ENCODE results near the gene MYL7. TPM values are rescaled to one million over a fixed set of nuclear protein-coding genes. Genes with fewer than 3 reads are reported as not detected.

MYL7 gene
- total and polyA plus RNA-seq, 2 donors (not counting 3 experiments of a cell fraction or from before 2014, with no cell fraction given) = not detected

- DNase-seq (ENCODE audit: low read depth, low spot score) (no peak), FAIRE-seq (no peak)
- no peak overlapping the region for H3K4me2 ChIP-seq (ENCODE audit: insufficient read depth, low read length)
- no peak overlapping the region for H2AFZ ChIP-seq (ENCODE audit: low read depth, low read length)
- no peaks in the 10 kb centered on the region for H3K9me3 ChIP-seq (replicated peaks; ENCODE audit: control insufficient read depth, insufficient read depth, low read length)
- no peaks in the 10 kb centered on the region for H4K20me1 ChIP-seq (replicated peaks; ENCODE audit: control insufficient read depth, extremely low read depth, insufficient read depth, low read length)
- no peak overlapping the region for H3K9ac ChIP-seq (replicated peaks; ENCODE audit: extremely low read depth, insufficient read depth, low read length)
- ChIA-PET CTCF (interaction anchor here (0.8 to 1.5 kb wide), 6 partner anchors 9 to 131 kb away, joined by 3 to 6 read pairs (median 4); no protein-coding TSS in a partner anchor), POLR2A (no interaction called here)
- no TSS peak for BruUV-seq (replicated peaks)
- no peaks in the 10 kb centered on the region for H3K4me1 ChIP-seq (ENCODE audit: control insufficient read depth, extremely low read depth, insufficient read depth, low read length)
- H3K9me1 ChIP-seq (replicated peaks; ENCODE audit: control insufficient read depth, extremely low read depth, insufficient read depth, low read length) = no peaks in the 10 kb centered on the region
- no peaks in the 10 kb centered on the region for H3K36me3 ChIP-seq (ENCODE audit: control insufficient read depth in 2 of 2, extremely low read depth in 1 of 2, insufficient read depth in 2 of 2, low read length in 2 of 2)
- no peak overlapping the region for H3K4me3 ChIP-seq (replicated peaks in 1 of 3; ENCODE audit: insufficient read depth in 1 of 3, low read depth in 1 of 3, low read length in 3 of 3)
- intact Hi-C loops (cut with micrococcal nuclease) (no loop called here), dilution Hi-C loops (cut with MboI; ENCODE audit: extremely low pct_ligation_motif_present, low sequenced_read_pairs) (no loop called here)
- peaks cover 29% of the 10 kb centered on the region in 2 experiments for H3K27me3 ChIP-seq (ENCODE audit: control insufficient read depth in 2 of 2, insufficient read depth in 2 of 2, low read length in 2 of 2)
- TF ChIP-seq JUN (IDR thresholded peaks at IDR 0.05; ENCODE audit: borderline replicate concordance, insufficient read depth, insufficient read length, low read depth) (no peak), MAX (IDR thresholded peaks at IDR 0.05; ENCODE audit: insufficient read depth, insufficient read length) (no peak), EZH2 (IDR thresholded peaks at IDR 0.05; ENCODE audit: borderline replicate concordance, low read depth, low read length, severe bottlenecking) (no peak), FOS (IDR thresholded peaks at IDR 0.05; ENCODE audit: borderline replicate concordance, insufficient read depth, low read length) (no peak), POLR2A (IDR thresholded peaks at IDR 0.05; ENCODE audit: low read depth, low read length) (no peak), CTCF (IDR thresholded peaks at IDR 0.05; ENCODE audit: extremely low read depth in 1 of 2, insufficient read depth in 1 of 2, low read depth in 1 of 2, low read length in 2 of 2) (no peak), MYC (IDR thresholded peaks at IDR 0.05; ENCODE audit: low read depth, low read length) (no peak), GATA2 (IDR thresholded peaks at IDR 0.05; ENCODE audit: insufficient read depth, insufficient read length, low read depth, low read length) (no peak), POLR2AphosphoS5 (IDR thresholded peaks at IDR 0.05; ENCODE audit: insufficient read depth, low read depth, low read length) (no peak)
- H3K27ac ChIP-seq (ENCODE audit: insufficient read depth, low read depth, low read length) = no peak overlapping the region
- H3K79me2 ChIP-seq (ENCODE audit: control insufficient read depth, insufficient read depth, low read length) = no peaks in the 10 kb centered on the region
Observed at GRCh38 chr7:44147026-44147991, 6.2 kb upstream of the MYL7 start.

All from endothelial cell of umbilical vein (primary cell).